Measurements from ENCODE around the gene E2F3.

Gene E2F3

GRCh38 chr6:20538131-20538662, 136.5 kb downstream of the E2F3 start:
- DNase-seq = no peak

- no peak for DNase-seq
These were observed 137.2 kb downstream of the E2F3 start for GRCh38 chr6:20538907-20539306.

DNA sequence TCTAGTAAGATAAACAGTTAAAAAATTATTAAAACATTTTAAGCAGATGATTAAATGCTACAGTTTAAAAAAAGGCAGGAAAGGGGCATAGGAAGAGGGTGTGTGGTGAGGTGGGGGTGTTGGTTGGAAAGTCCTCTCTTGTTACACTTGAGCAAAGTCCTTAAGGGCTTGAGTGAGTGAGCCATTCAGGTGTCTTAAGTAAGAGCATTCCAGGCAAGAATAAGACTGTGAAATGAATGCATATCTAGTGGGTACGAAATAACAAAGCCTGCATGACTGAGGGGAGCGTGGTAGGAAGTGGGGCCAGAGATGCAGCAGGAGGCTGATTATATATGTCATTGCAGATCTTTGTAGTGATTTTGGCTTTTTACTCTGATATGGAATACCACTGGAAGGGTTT, 137.7 kb downstream of the E2F3 start:
- DNase-seq = no peak

- DNase-seq = no peak
These were observed 139.0 kb downstream of the E2F3 start for GRCh38 chr6:20540683-20541082.

DNA sequence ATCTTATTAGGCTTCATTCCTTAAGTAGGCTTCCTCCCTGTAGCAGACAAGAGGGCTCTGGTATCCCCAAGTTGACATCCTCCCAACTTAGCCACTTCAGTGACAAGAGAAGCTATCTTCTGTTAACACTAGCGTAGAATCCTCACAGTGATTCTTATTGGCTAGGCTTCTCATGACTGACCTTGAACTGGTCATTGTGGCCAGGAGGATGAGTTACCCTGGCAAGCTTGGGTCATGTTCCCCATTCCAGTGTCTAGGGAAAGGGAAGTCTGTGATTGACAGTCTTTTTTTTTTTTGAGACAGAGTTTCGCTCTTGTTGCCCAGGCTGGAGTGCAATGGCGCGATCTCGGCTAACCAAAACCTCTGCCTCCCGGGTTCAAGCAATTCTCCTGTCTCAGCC, 139.7 kb downstream of the E2F3 start:
- DNase-seq = no peak

- DNase-seq = no peak
These were observed 141.4 kb downstream of the E2F3 start for GRCh38 chr6:20542927-20543602.
